T-cell (primary cell): ENCODE results near the gene BCL2. TPM values are rescaled to one million over a fixed set of nuclear protein-coding genes. Genes with fewer than 3 reads are reported as not detected.

Experiments
- ATAC-seq, 4 experiments: fragments of 200-7000 bp in 3 of 4; fragments of 150-1000 bp in 1 of 4; cut with Tn5 transposase; replicated peaks in 1 of 4; 1 replicate in 3 of 4; 2 replicates in 1 of 4; pipeline ENCODE4 v1.10.0; 2021; ENCODE audit warnings: moderate library complexity in 3 of 4, mild to moderate bottlenecking in 2 of 4, moderate number of reproducible peaks in 1 of 4
- CTCF ChIA-PET, 2 donors: fragments of 300-600 bp; sonication (Branson Sonifier 250); formaldehyde crosslinking; loops; one replicate each; lab custom pipeline; 2022; ENCODE audit warnings: antibody characterized with exemption in 2 of 2; lab: Charles Lee
- POLR2A ChIA-PET, 2 donors: fragments of 300-600 bp; sonication (Branson Sonifier 250); formaldehyde crosslinking; loops; one replicate each; lab custom pipeline; 2022; ENCODE audit warnings: antibody characterized with exemption in 2 of 2; lab: Charles Lee
- DNase-seq, 35 experiments: peaks; one replicate each; pipeline versions ENCODE4 v3.0.0 to v3.0.0-alpha.2; 2013 to 2023
- H3K27ac ChIP-seq: one replicate; pipeline ENCODE4 v1.5.1; 2013; ENCODE audit warnings: low read length
- H3K27me3 ChIP-seq, 2 experiments: replicated peaks in 1 of 2; 1 replicate in 1 of 2; 2 replicates in 1 of 2; pipeline versions ENCODE4 v1.6.1 to v1.7.0; 2013; ENCODE audit warnings: low read length in 1 of 2, mixed read lengths in 1 of 2; ENCODE audit not compliant: control insufficient read depth in 2 of 2, insufficient read depth in 2 of 2; ENCODE audit errors: extremely low read depth in 1 of 2
- H3K36me3 ChIP-seq, 2 donors: 1 replicate in 1 of 2; 2 replicates in 1 of 2; pipeline versions ENCODE4 v1.6.1 to v1.7.0; 2013; ENCODE audit warnings: low read length in 1 of 2; ENCODE audit not compliant: control insufficient read depth in 2 of 2, insufficient read depth in 1 of 2; ENCODE audit errors: extremely low read depth in 1 of 2
- H3K4me1 ChIP-seq, 2 experiments: 1 replicate in 1 of 2; 2 replicates in 1 of 2; pipeline versions ENCODE4 v1.6.1 to v1.7.0; 2013; ENCODE audit warnings: low read length in 2 of 2, mixed read lengths in 1 of 2; ENCODE audit not compliant: insufficient read depth in 2 of 2, control insufficient read depth in 1 of 2; ENCODE audit errors: extremely low read depth in 1 of 2
- H3K4me3 ChIP-seq, 2 donors: 1 replicate in 1 of 2; 2 replicates in 1 of 2; pipeline versions ENCODE4 v1.5.1 to v1.7.0; 2013; ENCODE audit warnings: mild to moderate bottlenecking in 2 of 2, low read length in 1 of 2, moderate library complexity in 1 of 2; ENCODE audit not compliant: control insufficient read depth in 1 of 2; ENCODE audit errors: extremely low read depth in 1 of 2
- H3K9me3 ChIP-seq: 2 replicates; pipeline ENCODE4 v1.7.0; 2013
- H3K27ac Mint-ChIP-seq, 2 donors: one replicate each; pipeline ENCODE4 v1.8.0; 2020 to 2021; ENCODE audit warnings: mild to moderate bottlenecking in 2 of 2, mixed read lengths in 2 of 2
- H3K27me3 Mint-ChIP-seq, 2 donors: one replicate each; pipeline ENCODE4 v1.8.0; 2021 to 2022; ENCODE audit warnings: mixed read lengths in 2 of 2
- H3K36me3 Mint-ChIP-seq: one replicate; pipeline ENCODE4 v1.8.0; 2021; ENCODE audit warnings: mixed read lengths
- H3K4me1 Mint-ChIP-seq, 3 donors: one replicate each; pipeline ENCODE4 v1.8.0; 2020 to 2022; ENCODE audit warnings: mixed read lengths in 3 of 3, mild to moderate bottlenecking in 1 of 3
- H3K4me3 Mint-ChIP-seq, 3 donors: one replicate each; pipeline ENCODE4 v1.8.0; 2020 to 2022; ENCODE audit warnings: mild to moderate bottlenecking in 3 of 3, mixed read lengths in 3 of 3, moderate library complexity in 3 of 3
- H3K9me3 Mint-ChIP-seq, 3 donors: one replicate each; pipeline ENCODE4 v1.8.0; 2020 to 2022; ENCODE audit warnings: mixed read lengths in 3 of 3
- WGBS: methylation state at CpG from one replicate; pipeline ENCODE4 v1.1.5; 2013; ENCODE audit warnings: missing lambda C conversion rate; ENCODE audit not compliant: insufficient coverage; 5-methylcytosine and 5-hydroxymethylcytosine counted together
- total RNA-seq, 35 experiments: library from RNA in 6 of 35; stranded (reverse) in 6 of 35; fragments of 120-200 nt in 1 of 35; gene quantifications; one replicate each; pipeline versions ENCODE4 v1.2.1 to v1.2.4 and lab custom pipeline; 2013 to 2026

The BCL2 gene
- total RNA-seq, 5 donors from 2014 or later (not counting 1 experiment from before 2014, with no cell fraction given) = 113 to 201 (median 123) TPM

- Histone ChIP-seq H3K9me3 (no peaks in the 10 kb centered on the region), H3K36me3 (no peaks in the 10 kb centered on the region), H3K4me3 (no peak overlapping the region), H3K4me1 (peaks cover 3 to 4% of the 10 kb centered on the region in 2 experiments), H3K27me3 (no peaks in the 10 kb centered on the region), H3K27ac (no peak overlapping the region)
- H3K9me3 Mint-ChIP-seq = peaks cover 5 to 6% (median 5%) of the 10 kb centered on the region in 3 donors
- ChIA-PET CTCF (no interaction called here), POLR2A (no interaction called here)
- H3K4me1 Mint-ChIP-seq = peaks cover 9 to 13% (median 11%) of the 10 kb centered on the region in 3 donors
- WGBS = no CpG with 5 or more reads among the region's 4 CpGs
- ATAC-seq (no peak), DNase-seq (no peak)
- H3K27ac Mint-ChIP-seq = no peak overlapping the region
- peaks cover 4 to 6% of the 10 kb centered on the region in 2 donors for H3K27me3 Mint-ChIP-seq
- peaks cover 4% of the 10 kb centered on the region for H3K36me3 Mint-ChIP-seq
- no peak overlapping the region for H3K4me3 Mint-ChIP-seq
Observed at GRCh38 chr18:63078471-63078870, 241.1 kb downstream of the BCL2 start.

DNA sequence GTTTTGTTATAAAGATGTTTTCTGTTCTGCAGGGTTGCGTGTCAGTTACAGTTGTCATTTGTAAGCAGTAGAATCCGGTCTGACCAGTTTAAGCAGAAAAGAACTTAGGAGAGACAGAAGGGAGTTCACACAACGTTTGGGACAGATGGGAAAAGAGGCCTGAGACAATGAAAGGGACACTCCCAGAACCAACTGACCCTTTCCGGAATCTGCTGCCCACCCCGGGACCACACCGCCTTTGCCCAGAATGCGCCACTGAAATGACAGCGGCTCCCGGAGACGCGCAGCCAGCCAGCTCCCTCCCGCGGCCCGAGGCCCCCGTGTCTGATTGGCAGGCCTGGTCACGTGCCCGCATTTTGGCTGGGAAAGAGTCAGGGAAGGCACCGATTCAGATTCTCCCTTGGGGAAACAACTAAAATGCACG lies 244.6 kb downstream of the BCL2 start:
- Histone ChIP-seq H3K4me3 (peak overlapping the region; percentile 43 to 75), H3K27ac (no peak overlapping the region), H3K9me3 (no peaks in the 10 kb centered on the region), H3K4me1 (peaks cover 3 to 4% of the 10 kb centered on the region in 2 experiments), H3K27me3 (no peaks in the 10 kb centered on the region), H3K36me3 (no peaks in the 10 kb centered on the region)
- peak overlapping the region; percentile 67 to 88 (median 71) for H3K4me3 Mint-ChIP-seq
- ATAC-seq = peak; percentile 84 to 92 (median 88)
- peak in 34 of 35 experiments; percentile 7 to 72 (median 42) for DNase-seq
- ChIA-PET POLR2A (no interaction called here), CTCF (interaction anchor here in 1 of 2 donors (2.0 kb wide), 1 partner anchor 58 kb away, joined by 5 read pairs; no protein-coding TSS in a partner anchor)
- 10% methylated on average over 17 of the region's 19 CpGs for WGBS
- H3K27me3 Mint-ChIP-seq = peaks cover 4 to 6% of the 10 kb centered on the region in 2 donors
- H3K27ac Mint-ChIP-seq = no peak overlapping the region
- H3K4me1 Mint-ChIP-seq = peaks cover 9 to 13% (median 11%) of the 10 kb centered on the region in 3 donors
- peaks cover 3 to 4% (median 3%) of the 10 kb centered on the region in 3 donors for H3K9me3 Mint-ChIP-seq
- H3K36me3 Mint-ChIP-seq = peaks cover 3% of the 10 kb centered on the region

GRCh38 chr18:63073481-63073880 lies 246.1 kb downstream of the BCL2 start:
- POLR2A ChIA-PET = no interaction called here
- CTCF ChIA-PET = interaction anchor here (0.7 to 0.8 kb wide), 2 partner anchors 56 to 671 kb away, joined by 3 read pairs; no protein-coding TSS in a partner anchor
- ATAC-seq = peak in 2 of 4 experiments; percentile 53 to 55

More at GRCh38 chr18:63073481-63073880, 246.1 kb downstream of the BCL2 start:
- no CpG with 5 or more reads among the region's 2 CpGs for WGBS
- H3K27ac ChIP-seq = no peak overlapping the region
- Mint-ChIP-seq H3K4me3 (no peak overlapping the region), H3K9me3 (no peaks in the 10 kb centered on the region), H3K27ac (no peak overlapping the region), H3K4me1 (peaks cover 9 to 13% (median 11%) of the 10 kb centered on the region in 3 donors), H3K36me3 (no peaks in the 10 kb centered on the region), H3K27me3 (peaks cover 4 to 6% of the 10 kb centered on the region in 2 donors)
- no peaks in the 10 kb centered on the region for H3K36me3 ChIP-seq
- H3K9me3 ChIP-seq = no peaks in the 10 kb centered on the region
- H3K4me1 ChIP-seq = peaks cover 3 to 4% of the 10 kb centered on the region in 2 experiments
- DNase-seq = peak in 4 of 35 experiments; percentile 9 to 53 (median 12)
- no peak overlapping the region for H3K4me3 ChIP-seq
- no peaks in the 10 kb centered on the region for H3K27me3 ChIP-seq

Other genes starting within 250 kb of the BCL2 start
- 10 to 100 TPM; 25.2 to 69.1 (median 56.3) TPM for gene KDSR, start 47.4 kb upstream of the BCL2 start, total RNA-seq
- gene VPS4B, start 102.7 kb upstream of the BCL2 start, total RNA-seq = 10 to 100 TPM; 64.2 to 88.7 (median 77.6) TPM
- not detected for gene SERPINB5, start 157.2 kb upstream of the BCL2 start, total RNA-seq
- not detected for gene SERPINB12, start 222.6 kb upstream of the BCL2 start, total RNA-seq